IPS DF 19.7 (cell line): Measurements from ENCODE around the gene NET1.
"Not testable (repeated sequence)": the region's sequence is repeated elsewhere in the genome, so short reads cannot be mapped to it uniquely, and the experiment has no call there.

Source experiments
- DNase-seq: peaks from one replicate; pipeline ENCODE4 v3.0.0-alpha.2; 2013; ENCODE audit warnings: low read depth, low spot score

Gene NET1

DNA sequence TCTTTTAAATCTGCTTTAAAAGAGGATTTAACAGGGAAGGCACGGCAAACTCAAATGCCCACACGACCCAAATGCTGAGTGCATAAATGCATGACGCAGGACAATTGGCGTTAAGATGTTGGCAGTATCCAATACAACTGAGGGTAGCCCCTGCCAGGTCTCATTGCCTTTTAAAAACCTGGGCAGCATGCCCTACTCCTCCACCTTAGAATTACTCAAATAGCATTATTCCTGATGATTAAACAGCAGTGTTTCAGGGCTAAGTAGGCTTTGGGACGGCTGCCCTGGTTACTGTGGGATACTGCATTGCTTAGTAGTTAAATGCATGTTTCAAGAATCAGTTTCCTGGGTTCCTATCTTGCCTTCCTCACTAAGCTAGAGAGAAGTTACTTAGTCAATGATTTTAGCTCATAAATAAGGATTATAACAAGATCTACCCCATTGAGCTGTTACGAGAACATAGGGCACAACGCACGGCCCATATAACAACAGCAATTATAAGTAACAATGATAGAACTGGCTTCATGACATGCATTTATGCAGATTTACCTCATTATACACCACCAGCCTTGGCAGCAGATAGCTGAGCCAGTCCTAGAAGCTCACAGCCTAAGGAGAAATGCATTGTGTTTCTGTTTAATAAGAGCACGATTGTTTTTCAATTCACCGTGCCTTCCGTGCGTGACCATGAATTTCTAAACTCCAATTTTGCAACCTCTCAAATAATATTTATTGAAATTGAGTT is 15.6 kb upstream of the NET1 start:
- DNase-seq, result no peak

DNA sequence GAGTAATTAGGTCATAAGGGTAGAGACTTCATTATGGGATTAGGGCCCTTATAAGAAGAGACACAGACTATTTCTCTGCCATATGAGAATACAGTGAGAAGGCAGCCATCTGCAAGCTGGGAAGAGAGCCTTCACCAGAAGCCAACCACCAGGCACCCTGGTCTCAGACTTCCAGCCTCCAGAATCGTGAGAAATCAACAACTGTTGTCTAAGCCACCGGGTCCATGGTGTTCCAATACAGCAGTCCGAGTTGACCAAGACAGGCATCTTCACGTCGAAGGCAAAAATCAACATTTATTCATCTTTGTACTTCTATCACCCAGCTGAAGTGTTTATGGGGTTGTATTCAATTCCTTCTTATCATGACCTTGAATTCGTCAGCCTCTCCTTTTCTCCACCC is 13.0 kb upstream of the NET1 start:
- no peak for DNase-seq

DNA sequence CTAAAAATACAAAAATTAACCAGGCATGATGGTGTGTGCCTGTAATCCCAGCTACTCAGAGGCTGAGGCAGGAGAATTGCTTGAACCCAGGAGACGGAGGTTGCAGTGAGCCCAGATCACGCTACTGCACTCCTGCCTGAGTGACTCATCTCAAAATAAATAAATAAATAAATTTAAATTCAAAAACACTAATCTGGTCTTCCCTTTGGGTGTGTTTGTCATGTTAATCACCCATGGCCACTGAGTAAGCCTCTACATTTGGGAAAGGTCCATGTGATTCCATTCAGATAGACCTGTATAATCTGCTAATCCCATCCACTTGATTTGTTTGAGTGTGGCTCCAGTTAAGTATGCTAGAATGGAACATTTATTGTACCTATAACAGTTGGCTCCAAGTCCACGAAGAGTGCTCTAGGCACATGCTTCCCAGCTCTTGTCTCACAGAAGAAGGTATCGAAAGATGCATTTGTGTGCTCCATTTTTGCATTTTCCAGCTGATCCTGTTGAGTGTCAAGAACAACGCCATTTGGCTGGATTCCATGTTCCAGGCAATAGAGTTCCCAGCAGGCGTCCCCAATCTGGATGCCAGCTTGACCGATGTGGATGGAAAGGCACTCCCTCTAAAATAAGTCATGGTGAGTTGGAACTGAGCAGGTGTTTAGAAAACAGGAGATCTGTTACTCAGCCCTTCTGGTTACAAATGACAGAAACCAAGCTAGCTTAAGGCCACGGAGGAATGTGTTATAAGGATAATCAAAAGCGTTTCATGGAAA is 11.7 kb upstream of the NET1 start:
- DNase-seq, result no peak

DNA sequence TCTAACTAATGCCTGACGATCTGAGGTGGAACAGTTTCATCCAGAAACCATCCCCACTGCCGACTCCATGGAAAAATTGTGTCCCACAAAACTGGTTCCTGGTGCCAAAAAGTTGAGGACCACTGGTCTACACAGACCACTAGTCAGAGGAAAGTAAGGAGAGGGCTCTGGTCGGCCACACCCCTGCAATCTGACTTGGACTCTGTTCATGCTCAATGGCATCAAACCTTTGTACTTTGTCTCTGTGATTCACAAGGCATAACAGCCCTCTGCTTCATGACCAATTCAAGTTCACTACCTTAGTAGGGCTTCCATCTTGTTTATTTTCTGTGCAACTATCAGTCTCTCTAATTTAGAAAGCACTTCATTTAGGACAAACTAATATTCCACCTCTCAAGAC is 9.6 kb upstream of the NET1 start:
- no peak for DNase-seq

DNA sequence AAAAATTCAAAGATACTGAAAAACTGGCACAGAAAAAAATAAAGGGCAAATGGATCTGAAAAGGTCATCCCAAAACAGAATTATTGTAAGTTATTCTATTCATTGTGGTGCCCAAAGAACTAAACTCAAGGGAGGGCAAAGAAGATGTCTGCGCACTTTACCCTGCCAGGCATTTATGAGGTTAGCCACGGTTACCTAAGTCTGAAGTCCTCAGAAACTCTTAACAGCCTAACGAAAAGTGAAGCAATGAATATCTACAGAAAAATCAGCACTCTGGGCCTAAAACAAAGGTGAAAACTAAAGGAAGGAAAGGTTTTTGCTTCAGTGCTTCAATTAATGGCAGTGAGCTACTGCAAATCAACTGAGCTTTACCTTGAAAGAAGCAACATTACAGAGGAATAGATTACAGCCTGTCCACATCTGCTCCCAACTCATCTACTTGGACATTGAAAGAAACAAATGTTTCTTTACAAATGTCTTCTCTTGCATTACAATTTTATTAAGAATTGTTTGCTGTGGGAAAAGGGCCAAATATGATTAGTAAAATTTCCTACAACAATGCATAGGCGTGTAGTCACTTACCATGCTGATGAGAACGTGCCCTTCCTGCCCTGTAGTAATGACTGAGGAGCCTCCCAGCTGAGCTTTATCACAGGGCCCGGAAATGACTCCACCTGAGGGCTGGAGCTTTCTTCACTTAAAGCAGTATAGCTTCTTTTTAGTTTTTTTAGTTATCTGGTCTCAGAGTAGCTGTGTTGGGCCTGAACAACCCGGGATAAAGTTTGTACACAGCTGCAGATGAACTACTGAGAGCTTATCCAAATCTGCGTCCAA is 7.9 kb upstream of the NET1 start, which contains the start of gene TUBAL3:
Gene TUBAL3 (minus strand): TSS at position 621 of the 834 bp plus-strand sequence. CDS start 36 bp downstream, at position 585.
- no peak for DNase-seq

DNA sequence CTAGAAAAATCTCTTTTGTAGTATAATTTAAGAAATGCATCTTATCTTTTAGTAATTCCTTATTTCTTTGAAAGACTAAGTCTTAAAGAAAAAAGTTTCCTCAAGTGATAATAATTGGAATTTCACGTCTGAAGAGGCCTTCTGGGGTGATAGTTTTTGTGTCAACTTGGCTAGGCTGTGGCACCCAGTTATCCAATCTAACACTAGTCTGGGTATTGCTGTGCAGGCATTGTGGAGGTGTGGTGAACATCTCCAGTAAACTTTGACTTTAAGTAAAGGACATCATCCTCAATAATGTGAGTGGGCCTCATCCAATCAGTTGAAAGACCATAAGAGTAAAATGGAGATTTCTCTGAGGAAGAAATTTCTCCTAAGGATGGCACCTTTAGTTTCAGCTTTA is 5.4 kb upstream of the NET1 start:
- DNase-seq, result no peak

DNA sequence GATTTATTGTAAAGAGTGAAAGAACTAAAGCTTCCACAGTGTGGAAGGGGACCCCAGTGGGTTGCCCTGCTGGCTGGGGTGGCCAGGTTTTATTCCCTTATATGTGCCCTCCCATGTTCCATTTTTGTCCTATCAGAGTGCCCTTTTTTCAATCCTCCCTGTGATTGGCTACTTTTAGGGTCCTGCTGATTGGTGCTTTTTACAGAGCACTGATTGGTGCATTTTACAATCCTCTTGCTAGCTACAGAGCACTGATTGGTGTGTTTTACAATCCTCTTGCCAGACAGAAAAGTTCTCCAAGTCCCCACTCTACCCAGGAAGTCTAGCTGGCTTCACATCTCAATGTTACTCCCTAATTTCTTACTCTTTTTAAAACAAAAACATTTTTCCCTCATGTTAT is 1.6 kb upstream of the NET1 start:
- not testable (repeated sequence) for DNase-seq

DNA sequence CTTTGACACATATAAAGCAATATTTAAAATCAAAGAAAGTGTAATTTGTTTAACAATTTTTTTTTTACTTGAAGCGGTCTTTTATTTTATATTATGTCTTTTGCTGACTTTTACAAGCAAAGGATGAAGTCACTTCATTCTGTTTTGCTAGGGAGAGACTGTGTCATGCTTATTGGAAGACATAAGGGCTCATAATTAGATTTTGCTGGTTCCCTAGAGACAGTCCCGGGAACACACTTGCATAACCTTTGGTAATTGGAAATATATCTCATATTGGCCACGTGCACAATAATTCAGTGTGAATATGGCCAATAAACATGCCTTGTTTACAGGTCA is 448 bp upstream of the NET1 start:
- DNase-seq, result no peak

DNA sequence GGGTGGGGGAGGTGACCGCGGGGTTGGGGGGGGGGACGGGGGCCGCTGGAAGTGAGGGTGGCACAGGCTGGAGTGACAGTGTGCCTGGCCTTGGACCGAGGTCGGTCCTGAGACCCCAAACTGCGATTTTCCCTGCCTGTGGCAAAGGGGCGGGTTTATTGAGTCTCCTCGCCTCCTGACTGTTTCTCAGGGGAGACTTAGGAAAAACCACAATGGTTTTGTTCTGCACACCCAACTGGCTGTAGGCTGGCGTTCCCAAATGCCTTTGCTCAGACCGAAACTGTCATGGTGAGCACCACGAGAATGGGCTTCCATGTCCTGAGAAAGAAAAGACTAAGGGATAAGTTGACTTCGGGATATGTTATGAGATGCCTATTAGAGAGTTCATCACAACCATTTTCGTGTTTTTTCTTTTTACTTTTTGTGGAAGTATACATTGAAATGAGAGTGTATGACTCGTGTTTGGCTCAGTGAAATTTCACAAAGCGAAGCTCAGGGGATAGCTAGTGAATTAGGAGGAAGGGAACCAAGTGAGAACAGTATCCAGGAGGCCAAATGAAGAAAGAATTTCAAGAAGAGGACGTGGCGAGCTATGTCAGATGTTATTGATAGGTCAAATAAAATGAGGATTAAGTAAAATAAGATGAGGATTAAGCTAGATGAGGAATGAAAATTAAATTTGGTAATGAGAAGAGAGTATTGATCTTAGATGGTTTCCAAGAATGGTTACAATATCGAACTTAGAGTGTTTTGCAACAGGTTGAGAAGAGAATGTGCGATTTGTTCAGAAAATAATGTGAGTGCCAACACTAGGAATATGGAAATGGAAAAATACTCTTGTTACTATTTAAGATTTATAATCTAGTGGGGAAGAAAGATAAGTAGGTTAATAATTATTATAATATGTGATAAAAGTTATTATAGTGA is 918 bp downstream of the NET1 start:
- DNase-seq, result no peak

DNA sequence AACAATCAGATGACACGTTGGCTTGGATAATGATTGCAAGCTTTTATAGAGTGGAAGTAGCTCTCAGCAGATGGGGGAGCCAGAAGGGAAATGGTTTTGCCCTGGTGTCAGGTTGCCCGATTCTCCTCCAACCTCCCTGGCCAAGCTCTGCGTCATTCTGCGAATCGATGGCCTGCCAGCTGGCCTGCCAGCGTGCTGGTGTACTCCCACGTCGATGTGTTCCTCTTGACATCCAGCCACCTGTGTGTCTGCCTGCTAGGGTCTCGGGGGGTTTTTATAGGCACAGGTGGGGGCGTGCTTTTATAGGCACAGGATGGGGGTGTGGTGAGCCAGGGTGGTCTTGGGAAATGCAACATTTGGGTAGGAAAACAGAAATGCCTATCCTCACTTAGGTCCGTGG is 4.6 kb downstream of the NET1 start:
- DNase-seq, result peak; percentile 38

DNA sequence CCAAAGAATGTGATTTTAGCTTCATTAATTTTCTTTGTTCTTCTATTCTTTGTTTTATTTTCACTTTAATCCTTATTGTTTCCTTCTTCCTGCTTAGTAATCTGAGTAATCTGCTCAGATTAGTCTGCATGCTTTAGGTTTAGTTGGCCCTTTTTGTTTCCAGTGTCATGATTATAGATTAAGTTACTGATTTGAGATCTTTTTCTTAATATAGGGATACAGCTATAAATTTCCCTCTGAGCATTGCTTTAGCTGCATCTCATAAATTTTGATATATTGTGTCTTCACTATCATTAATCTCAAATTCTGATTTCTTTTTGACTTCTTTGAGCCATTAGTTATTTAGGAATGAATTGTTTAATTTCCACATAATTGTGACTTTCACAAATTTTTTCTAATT is 6.2 kb downstream of the NET1 start:
- DNase-seq, result no peak

DNA sequence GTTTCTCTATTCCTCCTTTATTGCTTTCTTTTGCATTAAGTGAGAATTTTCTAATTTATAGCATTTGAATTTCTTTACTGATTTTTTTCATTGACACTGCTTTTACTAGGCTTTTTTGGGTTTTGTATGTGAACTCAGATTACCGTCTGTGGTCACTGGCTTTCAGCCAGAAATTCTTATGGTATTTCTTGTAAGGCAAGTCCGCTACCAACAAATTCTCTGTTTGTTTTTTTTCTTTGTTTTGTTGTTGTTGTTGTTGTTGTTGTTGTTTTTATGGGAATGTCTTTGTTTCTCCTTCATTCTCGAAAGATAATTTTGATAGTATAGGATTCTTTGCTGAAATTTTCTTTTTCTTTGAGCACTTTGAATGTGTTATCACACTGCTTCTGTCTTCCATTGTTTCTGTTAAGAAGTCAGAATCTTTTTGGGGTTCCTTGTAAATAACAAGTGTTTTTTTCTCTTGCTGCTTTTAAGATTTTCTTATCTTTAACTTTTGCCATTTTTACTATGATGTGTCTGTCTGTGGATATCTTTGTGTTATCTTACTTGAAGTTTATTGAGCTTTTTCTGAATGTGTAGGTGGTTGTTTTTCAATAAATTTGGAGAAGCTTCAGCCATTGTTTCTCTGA is 7.2 kb downstream of the NET1 start:
- DNase-seq, result no peak

DNA sequence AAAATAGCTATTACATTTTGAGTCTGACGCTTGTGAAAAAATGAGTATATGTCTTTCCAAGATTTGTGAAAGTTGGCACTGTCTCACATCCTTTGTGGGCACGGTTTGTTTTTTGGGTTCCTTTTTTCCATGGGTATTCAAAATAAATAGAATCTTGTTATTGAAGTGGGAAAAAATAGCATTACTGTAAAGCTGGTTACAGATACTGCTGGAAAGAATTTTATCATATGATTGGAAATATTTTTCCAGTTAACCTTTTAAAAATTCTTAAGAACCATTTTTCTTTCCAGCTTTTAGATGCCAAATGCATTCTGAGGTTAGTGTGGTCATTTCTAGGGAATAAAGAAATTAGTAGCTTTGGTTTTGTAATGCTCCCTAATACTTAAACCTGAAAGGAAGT is 11.4 kb downstream of the NET1 start:
- no peak for DNase-seq

DNA sequence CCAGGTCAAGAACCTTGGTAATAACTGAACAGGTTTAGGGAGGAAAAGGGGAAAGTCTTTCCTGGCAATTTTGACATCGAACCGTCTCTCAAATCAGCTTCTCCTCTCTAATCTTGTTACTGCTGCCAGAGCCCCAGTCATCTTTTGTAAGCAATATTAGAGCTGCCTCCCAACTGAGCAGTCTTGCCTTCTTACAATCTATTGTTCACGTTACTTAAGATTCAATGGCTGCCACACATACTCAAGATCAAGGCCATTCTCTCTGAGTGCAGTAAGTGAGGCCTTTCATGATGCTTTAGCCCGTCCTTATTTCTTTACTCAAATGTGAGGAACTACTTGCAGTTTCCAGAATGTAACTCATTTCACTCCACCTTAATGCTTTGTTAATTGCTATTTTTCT is 12.4 kb downstream of the NET1 start:
- no peak for DNase-seq

DNA sequence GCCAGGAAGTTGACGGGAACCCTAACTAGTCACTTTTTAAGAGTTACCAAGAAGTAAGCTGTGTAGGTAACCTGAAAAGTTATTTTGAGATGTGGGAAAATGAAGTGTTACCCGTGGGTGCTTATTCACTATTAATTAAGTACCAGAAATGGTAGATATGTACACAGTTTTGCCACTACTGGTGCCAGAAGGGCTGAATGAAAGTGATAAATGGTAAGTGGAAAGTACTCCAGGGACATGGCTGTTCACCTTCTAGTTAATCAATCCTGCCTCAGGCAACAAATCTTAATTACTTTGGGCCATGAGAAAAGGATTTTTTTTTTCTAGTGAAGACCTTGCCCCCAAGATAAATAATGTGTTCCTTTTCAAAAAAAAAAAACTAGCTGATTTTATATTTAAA is 15.8 kb downstream of the NET1 start:
- DNase-seq, result no peak

DNA sequence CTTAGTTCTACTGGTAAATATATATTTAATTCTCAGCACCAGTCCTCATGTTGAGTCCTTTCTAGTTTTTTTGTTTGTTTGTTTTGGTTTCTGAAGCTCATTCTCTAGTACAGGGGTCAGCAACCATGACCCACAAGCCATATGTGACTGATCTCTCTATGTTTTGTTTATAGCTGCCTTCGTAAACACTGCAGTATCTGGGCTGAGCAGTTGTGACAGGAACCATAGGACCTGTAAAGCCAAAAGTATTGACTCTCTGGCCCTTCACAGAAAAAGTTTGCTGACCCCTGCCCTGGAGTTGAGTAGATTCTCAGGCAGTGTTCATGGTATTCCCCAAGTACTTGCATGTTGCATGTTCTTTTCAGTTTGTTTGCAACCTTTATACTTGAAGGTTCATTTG is 20.8 kb downstream of the NET1 start:
- DNase-seq, result no peak

DNA sequence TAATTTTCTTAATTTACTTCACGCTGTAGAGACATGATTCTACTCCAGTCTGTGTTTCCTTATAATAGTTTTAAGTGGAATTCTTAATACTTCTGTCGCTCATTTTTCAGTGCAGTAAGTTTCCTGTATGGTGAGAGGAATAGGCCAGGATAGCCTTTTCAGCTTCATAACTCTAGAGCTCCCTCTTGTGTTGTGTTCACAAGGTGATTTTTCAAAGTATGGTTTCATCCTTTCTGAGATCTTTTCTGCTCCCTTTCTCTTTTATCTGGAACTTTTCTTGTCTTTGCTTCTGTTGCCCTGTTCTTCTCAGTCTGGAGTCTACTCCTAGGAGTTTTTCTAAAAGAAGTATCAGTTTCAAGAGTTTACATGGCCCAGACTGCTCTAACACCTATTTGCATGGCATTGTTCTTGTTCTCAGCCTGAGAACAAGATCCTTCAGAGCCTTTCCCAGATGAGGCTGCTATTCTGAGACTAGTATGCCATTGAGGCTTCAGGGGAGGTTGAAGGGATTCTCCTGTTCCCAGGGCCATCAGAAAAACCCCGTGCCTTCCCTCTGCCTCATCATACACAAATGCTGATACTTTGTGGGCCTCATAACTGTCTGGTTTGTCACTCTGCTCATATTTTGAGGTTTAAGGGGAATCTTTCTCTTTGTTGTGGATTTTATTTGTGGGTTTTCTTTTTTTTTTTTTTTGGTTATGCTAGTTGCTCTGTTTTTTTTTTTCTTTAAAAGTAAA is 21.8 kb downstream of the NET1 start:
- DNase-seq, result no peak

DNA sequence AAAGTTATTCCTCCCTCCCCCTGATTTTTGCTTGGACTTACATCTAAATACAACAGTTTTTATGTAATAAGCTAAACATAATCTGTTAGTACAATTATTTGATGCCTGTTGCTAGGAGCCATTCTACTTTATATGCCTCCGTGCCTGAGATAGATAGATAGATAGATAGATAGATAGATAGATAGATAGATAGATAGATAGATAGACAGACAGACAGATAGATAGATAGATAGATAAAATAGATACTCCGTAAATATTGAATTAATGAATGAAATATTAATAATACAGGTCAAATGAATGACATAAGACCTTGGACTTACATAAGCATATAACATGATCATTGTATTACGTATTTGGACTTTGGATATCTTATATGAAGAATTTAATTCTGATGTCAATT is 23.0 kb downstream of the NET1 start:
- DNase-seq, result no peak

DNA sequence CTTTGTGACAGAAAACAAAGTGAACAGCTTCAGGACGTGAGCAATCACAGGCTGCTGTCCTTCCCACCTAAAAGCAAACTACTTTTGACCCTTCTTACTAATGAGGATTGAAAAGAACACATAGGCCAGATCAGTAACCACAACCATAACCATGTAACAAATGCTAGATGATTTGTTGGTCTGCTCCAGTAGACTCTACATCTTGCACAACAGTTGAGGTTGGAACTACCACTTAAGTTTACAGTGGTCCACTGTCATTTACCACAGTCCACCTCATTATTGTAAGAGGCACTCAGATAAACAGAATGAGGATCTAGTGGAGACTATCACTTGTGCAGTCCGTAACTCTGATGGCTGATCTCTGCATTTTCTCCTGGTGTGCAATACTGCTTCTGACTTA is 27.8 kb downstream of the NET1 start:
- DNase-seq, result no peak

DNA sequence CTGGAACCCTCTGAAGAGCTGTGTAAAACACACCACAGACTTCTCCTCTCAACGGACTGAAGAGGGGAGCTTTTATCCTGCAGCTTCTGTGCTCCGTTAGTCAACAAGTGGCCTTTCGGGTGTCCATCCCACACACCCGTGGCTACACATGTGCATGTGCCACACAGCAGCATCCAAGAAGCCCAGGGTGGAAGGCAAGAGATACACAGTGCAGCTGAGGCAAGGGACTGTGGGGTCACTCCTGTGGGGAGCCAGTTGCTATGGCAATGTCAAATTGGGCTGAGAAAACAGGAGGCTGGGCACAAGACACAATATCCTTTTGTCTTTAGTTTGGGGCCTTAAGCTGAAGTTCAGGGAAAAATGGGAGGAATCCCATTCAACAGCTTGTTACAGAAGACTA is 28.7 kb downstream of the NET1 start:
- no peak for DNase-seq
